SIG-M5 treated with dmso at 0.1 percent for 504 hours (cell line): Measurements from ENCODE around the gene TM9SF4.

Experiments
- DNase-seq: peaks from one replicate; lab custom pipeline; 2025; ENCODE audit not compliant: unreplicated experiment; lab: John Stamatoyannopoulos, UW

Gene TM9SF4

DNA sequence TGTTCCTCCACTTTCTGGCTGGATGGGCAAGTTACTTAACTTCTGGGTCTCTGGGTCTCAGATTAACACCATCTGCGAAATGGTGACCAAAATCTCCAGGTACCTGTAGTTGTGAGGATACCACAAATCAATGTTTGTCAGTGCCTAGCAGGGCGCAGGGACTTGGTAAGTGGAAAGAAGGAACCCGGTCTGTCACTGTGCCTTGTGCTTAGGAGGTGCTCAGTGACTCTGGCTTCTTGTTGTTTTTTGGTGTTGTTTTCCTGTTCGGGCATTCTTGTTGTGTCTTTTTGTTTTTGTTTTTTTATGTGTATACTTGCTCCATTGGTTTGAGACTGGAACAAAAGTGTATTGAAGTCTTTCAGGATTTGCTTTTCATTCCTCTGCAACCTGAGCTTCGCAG lies 17.8 kb downstream of the TM9SF4 start:
- DNase-seq, result no peak

DNA sequence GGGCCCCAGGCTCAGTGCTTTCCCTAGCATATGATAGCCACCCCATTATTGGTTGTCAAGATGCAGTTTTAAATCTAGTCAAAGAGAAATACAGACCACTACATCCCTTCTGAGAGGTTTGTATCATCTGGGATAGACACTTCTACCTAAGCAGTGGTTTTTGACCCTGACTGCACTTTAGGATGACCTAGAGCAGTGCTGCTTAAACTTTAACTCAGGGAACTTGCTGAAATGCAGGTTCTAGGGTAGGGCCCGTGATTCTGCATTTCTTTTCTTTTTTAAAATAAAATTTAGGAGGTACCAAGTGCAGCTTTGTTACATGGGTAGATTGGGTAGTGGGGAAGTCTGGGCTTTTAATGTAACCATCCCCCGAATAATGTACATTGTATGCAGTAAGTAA lies 18.7 kb downstream of the TM9SF4 start:
- no peak for DNase-seq

DNA sequence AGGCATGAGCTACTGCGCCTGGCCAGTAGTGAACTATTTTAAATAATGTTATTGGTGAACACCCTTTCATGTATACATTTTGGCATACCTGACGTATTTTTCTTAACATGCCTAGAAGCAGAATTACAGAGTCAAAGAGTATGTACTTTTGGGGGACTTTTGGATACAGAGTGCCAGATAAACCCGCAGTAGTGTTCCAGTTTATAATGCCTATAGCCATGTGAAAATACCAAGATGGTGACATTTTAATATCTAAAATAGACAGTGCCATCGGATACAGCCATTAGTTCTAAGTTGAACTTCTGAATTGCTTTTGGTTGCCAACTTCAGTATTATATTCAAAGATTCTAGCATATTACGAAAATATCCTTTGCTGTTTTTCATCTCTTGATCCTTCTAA lies 20.3 kb downstream of the TM9SF4 start:
- DNase-seq, result no peak

DNA sequence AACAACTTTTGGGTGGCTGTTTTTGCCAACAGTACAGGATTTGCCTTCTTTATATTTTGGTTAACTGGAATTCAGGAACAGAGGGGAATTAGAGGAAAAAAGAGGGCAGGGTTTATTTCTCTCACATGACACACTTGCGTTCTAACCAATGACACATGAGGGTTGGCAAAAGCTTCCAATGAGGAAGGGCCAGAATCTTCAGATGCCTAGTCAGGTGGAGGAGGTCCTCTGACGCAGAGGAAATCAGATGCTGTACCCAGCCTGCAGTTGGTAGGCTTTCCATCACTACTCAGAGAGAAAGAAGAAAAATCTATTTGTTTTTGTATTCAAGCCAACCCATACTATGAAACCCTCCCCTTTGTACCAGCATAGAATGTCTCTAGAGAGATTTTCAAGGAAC lies 20.8 kb downstream of the TM9SF4 start:
- no peak for DNase-seq

DNA sequence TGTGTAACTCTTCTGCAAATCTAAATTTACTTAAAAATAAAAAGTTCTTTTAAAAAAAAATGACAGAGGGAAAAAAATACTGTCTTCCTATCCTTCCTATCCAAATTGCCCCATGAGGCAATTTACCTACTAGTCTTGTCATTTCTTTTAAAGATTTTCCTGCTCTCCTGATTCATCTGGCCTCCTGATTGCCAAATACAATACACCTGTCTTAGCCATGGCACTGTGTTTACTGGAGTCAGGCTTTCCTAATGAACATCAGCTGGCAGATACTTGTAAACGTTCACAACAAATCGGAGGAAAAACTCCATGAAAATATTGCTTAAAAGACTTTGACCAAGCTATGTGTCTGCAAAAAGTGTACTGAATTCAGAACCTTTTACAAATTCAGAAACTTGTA lies 21.5 kb downstream of the TM9SF4 start:
- no peak for DNase-seq

DNA sequence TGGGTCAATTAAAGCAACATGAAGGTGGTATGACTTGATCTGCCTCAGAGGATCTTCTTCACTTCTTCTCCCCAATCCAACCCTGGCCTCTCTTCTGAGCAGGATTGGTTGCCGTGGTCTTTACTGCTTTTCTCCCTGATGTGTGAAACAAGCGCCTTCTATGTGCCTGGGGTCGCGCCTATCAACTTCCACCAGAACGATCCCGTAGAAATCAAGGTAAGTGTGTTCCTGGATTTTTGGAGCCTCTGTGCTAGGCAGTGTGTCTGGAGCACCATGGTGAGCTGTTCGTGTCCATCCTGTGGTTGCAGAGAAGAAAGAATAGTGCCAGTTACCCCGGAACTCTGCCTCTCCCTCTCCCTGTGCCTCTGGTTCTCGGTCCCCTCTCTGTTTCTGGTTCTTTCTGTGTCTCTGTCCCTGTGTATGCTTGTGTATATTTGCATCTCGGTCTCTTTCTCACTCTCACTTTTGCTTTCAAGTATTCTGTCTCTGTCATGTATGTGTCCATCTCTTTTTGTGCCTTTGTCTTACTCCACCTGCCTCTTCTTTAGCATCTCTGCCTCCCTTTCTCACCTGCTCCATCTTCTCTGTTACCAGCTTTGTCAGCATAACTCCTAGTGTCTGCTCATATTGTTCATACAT lies 23.5 kb downstream of the TM9SF4 start:
- no peak for DNase-seq

DNA sequence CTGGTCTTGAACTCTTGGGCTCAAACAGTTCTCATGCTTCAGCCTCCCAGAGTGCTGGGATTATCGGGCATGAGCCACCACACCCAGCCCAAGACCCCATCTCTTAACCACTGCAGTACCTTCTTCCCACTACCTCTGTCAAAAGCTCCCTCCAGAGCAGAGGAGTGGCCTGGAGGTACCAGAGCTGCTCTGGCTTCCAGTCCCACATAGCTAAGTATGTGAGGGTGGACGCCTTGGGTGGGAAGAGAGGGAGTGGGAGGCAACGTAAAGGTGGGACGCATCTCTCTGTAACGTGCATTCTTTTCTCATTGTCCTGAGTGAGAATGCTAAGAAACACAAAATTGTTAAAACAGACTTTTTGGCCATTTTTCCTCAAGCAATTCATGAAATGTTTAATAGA lies 24.5 kb downstream of the TM9SF4 start:
- no peak for DNase-seq

DNA sequence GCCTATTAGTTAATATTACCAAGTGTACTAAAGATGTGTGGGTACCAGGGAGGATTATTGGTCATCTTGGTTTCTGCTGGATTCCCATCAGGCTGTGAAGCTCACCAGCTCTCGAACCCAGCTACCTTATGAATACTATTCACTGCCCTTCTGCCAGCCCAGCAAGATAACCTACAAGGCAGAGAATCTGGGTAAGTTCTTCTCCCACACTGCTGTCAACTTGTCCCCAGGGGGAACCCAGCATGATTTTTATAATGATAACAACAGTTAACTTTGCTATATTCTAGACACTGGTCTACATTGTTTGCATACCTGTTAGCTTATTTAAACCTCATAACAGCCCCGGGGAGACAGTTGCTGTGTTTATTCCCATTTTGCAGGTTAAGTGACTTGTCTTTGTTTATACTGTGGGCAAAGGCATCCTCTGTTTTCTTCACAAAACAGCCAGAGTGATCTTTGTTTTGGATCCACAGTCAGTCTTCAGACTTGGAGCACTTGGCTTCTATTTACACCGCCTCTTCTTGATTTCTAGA lies 26.5 kb downstream of the TM9SF4 start:
- no peak for DNase-seq

DNA sequence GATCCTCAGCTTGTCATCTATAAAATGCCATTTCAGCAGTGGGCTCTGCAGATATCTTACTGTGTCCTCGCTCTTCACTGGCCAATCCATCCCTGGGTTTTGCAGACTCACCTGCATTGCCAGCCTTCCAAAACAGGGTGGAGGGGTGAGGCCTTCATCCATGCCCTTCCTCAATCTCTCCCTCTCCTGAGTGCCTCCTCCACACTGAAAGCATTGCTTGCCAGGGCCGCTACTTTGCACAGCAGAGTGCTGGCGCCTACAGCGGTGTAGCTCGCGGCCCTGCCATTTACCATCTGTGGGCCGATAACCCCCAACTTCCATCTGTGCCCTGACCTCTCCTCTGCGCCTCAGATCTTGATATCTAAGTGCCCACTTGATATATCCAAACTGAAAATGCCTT lies 29.4 kb downstream of the TM9SF4 start:
- no peak for DNase-seq

DNA sequence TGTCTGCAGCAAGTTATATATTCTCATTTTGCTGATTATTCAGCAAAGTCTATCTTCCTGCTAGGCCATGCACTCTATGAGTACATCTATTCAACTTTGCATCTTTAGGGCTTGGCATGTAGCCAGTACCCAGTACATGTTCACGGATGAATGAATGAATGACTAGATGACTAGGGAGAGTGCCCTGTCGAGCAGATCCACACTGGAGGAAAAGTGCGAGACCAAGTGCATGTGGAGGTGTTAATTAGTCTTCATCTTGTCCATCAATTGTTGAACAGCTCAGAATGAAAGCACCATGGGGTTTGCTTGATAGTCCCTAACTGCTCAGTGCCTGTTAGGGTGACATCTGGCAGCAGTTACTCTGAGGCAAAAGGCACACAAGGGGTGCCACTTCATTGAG lies 30.4 kb downstream of the TM9SF4 start:
- no peak for DNase-seq

DNA sequence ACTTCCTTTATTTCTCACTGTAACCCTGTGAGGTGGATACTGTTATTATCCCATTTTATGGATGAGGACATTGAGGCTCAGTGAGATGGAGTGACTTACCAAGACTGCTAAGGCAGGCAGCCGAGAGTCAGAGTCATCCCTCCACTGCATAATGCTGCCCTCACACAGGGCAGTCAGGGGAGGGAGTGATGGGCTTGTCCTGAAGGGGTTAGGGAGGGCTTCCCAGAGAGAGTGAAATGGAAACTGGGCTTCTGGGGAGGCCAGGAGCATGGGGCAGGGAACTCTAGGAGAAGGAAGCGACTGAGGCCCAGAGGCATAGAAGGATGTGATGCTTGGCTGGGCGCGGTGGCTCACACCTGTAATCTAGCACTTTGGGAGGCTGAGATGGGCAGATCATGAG lies 31.1 kb downstream of the TM9SF4 start:
- DNase-seq, result no peak

DNA sequence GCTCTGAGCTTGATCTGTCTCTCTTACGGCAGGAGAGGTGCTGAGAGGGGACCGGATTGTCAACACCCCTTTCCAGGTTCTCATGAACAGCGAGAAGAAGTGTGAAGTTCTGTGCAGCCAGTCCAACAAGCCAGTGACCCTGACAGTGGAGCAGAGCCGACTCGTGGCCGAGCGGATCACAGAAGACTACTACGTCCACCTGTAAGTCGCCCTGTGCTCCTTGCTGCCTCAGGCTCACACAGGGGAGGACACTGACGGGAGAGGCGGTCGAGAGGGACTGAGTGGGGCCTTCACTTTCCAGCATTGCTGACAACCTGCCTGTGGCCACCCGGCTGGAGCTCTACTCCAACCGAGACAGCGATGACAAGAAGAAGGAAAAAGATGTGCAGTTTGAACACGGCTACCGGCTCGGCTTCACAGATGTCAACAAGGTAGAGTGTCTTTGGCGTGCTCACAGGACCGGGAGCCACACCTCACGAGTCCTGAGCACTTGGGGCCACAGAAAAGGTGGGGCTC lies 32.0 kb downstream of the TM9SF4 start:
- DNase-seq, result no peak

DNA sequence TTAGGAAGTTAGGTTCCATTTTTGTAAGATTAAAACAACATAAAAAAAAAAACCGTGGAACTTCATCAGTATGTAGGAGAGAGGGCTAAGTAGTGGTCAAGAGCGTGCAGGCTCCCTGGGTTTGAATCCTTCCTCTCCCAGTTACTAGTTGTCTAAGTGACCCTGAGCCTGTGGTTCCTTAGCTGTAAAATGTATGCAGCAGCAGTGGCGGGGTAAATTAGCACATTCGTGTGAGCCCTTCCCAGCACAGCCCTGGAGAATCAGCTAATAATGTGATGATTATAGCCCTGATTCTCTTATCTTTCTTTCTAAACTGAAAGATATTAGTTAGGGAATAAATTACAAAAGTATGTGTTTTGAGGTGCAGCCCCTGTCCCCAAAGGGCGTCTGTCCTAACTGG lies 32.6 kb downstream of the TM9SF4 start:
- no peak for DNase-seq

DNA sequence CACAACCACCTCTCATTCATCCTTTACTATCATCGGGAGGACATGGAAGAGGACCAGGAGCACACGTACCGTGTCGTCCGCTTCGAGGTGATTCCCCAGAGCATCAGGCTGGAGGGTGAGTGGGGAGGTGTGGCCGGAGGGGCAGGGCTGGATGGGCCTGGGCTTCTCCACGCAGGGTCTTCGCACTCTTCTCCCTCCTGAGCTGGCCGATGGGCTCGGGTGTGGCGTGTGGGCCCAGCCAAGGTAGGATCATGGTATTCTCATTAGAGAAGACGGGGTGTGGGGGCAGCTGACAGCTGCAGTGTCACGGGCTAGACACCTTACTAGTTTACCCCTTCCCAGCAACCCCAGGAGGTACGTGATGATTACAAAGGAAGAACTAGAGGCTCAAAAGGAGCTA lies 33.5 kb downstream of the TM9SF4 start:
- DNase-seq, result no peak

DNA sequence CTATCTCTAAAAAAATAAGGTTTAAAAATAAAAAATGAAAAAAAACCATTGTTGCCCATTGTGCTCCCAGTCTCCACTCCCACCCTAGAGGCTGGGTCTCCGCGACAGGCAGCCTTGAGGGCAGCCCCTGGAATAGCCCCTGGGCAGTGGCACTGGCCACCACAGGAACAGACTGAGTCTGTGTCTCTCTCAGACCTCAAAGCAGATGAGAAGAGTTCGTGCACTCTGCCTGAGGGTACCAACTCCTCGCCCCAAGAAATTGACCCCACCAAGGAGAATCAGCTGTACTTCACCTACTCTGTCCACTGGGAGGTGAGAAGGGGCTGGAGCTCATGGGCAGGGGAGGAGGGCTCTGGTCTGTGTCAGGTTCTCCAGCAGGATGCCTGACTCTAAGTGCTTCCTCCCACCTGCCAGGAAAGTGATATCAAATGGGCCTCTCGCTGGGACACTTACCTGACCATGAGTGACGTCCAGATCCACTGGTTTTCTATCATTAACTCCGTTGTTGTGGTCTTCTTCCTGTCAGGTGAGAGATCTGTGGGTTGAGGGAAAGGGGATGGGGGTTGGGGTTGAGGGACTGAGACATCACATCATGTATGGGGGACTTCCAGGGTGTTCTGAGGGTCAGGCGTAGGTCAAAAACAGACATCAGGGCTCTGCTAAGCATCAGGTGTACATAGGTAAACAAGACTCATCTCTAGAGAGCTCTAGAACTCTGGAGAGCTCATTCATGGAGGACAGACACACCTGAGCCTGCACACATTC lies 35.6 kb downstream of the TM9SF4 start:
- no peak for DNase-seq

DNA sequence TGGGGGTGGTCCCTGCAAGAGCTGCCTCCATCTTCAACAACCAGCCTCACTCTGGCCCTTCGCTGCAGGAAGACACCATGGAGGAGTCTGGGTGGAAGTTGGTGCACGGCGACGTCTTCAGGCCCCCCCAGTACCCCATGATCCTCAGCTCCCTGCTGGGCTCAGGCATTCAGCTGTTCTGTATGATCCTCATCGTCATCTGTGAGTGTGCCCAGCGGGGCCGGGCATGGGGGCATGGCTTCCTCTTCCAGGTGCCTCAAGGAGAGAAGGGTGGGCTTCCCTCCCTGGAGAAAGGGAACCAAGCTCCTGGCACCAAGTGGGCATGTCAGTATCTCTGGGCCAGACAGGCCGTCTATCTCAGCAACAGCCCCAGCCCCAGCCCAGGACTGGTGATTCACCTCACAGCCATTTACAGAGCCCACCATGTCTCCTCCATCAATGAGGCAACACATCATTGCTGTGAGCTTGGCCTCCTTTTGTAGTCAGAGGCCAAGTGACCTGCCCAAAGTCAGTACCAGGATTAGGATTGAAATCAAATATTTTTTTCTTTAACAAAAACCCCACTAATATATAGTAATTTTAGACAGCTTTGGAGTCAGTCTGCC lies 40.2 kb downstream of the TM9SF4 start:
- DNase-seq, result no peak

DNA sequence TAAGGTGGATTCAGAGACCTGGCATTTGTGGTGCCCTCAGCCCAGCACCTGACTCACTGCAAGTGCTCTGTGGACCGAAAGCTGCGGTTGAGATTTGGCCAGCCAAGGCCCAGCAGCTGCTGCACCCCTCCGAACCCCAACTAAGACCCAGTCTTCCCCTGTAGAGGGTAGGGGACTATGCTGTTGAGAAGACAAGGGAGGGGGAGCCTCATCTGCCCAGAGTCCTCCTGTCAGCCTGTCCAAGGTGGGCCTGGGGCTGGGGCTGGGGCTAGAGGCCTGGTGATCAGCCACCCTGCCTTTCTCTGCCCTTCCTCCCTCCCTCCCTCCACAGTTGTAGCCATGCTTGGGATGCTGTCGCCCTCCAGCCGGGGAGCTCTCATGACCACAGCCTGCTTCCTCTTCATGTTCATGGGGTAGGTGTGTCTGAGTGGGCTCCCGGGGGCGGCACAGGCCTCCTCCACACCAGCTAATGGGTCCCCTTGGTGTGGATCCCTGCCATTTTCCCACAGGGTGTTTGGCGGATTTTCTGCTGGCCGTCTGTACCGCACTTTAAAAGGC lies 40.9 kb downstream of the TM9SF4 start:
- no peak for DNase-seq

DNA sequence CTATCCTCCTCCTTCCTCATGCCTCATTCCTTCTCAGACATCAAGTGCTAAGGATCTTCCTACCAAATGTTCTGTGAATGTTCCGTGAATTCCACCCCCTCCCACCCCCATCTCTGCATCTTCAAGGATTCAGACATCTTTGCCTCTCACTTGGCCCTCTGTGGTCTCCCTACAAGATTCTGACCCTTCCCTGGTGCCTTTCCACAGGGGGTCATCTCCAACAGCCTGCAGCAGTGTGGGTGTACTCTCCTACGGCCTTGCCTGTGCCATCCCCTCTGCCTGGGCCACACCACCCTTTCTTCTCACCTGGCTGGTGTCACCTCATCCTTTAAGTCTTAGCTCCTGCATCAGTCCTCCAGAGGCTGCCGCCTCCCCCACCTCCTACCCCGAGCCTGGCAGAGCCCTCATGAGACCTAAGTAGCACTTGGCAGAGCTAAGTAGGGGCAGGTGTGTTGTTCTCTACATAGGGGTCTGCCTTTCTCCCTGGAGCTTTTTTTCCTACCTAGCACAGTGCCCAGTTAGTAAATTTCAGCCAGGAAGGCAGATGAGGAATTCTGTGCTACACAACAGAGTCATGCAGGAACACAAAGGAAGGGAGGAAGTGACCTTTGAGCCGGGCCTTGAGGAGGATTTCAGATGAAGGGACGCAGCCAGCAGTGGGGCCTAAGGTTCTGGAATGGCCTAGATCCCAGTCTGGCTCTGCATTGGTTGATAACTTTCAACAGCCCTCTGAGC lies 43.1 kb downstream of the TM9SF4 start:
- no peak for DNase-seq

DNA sequence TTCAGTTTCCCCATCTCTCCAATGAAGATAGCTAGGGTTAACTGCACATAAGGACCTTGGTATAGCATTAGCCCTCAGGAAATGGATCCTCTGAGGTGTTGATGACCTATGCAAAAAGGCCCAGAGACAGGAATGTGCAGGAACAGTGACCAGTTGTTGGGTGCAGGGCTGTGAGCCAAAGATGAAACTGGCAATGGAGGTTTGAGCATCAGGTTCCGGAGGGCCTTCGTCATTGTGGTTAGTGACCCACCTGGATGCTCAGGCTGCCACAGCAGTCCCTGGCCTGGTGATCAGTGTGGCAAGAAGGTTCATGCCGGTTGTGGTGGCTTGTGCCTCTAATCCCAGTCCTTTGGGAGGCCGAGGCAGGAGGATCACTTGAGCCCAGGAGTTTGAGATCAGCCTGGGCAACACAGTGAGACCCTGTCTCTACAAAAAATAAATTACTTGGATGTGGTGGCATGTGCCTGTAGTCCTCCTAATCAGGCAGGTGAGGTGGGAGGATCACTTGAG lies 43.7 kb downstream of the TM9SF4 start:
- DNase-seq, result no peak

DNA sequence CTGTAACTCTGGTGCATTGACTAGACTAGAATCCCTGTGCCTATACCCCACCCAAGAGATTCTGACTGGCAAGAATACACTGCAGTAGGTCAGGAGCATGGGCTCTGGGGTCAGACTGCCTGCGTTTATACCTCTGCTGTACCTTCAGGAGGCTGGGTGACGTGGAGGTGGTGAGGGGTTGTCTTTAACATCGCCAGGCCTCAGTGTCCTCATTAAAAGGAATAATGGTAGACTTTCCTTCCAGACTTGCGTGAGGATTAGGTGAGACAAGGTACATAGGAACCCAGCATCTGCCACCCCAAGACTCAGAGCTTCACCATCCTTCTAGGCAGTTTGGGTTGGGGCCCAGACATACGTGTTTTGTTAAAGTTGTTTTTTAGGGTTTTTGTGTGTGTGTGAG lies 44.3 kb downstream of the TM9SF4 start:
- no peak for DNase-seq
